GM12878 (cell line): ENCODE measurements around the gene MMP3. TPM values are rescaled to one million over a fixed set of nuclear protein-coding genes. Genes with fewer than 3 reads are reported as not detected.

ENCODE experiments used
- ATAC-seq: fragments of 200-7000 bp; cut with Tn5 transposase; 3 replicates; pipeline ENCODE4 v1.9.1; 2020; ENCODE audit warnings: mild to moderate bottlenecking, moderate library complexity
- BruUV-seq: library from RNA; stranded (reverse); fragments of 400-500 nt; replicated peaks from 2 replicates; lab custom pipeline; 2021; lab: Mats Ljungman, UMichigan
- CTCF ChIA-PET: fragments of 300-600 bp; sonication (Branson Sonifier 250); formaldehyde crosslinking; extraction: SDS; loops from one replicate; lab custom pipeline; 2021; ENCODE audit warnings: inconsistent platforms; lab: Yijun Ruan, JAX
- POLR2A ChIA-PET: fragments of 350-600 bp; formaldehyde crosslinking; extraction: SDS; loops from one replicate; lab custom pipeline; 2021; ENCODE audit warnings: inconsistent platforms; lab: Charles Lee
- RAD21 ChIA-PET: fragments of 300-600 bp; sonication (Branson Sonifier 250); formaldehyde crosslinking; loops from one replicate; lab custom pipeline; 2023; ENCODE audit warnings: antibody characterized with exemption; ENCODE audit not compliant: unreplicated experiment; lab: Charles Lee
- SMC1A ChIA-PET: fragments of 300-600 bp; sonication (Branson Sonifier 250); formaldehyde crosslinking; loops from one replicate; lab custom pipeline; 2023; ENCODE audit not compliant: unreplicated experiment, uncharacterized antibody; lab: Charles Lee
- DNase-seq: peaks from one replicate; pipeline ENCODE4 v3.0.0-alpha.2; 2011; ENCODE audit warnings: low read depth, low spot score
- FAIRE-seq: peaks from 3 replicates; lab custom pipeline; 2011; peaks lifted over from hg19 to GRCh38; lab: Jason Lieb, UNC
- H2AFZ ChIP-seq: 2 replicates; pipeline ENCODE4 v1.6.0; 2011; ENCODE audit warnings: low read depth, low read length, control low read depth; ENCODE audit not compliant: control insufficient read depth
- H3K27ac ChIP-seq: 2 replicates; pipeline ENCODE4 v1.5.1; 2011; ENCODE audit warnings: control low read depth; ENCODE audit not compliant: control insufficient read depth, insufficient read depth
- H3K27me3 ChIP-seq, 2 experiments: replicated peaks in 1 of 2; 2 replicates each; pipeline versions ENCODE4 v1.6.0 to v1.6.1; 2011; ENCODE audit warnings: low read length in 1 of 2; ENCODE audit not compliant: control insufficient read depth in 2 of 2, insufficient read depth in 2 of 2
- H3K36me3 ChIP-seq, 2 experiments: 2 replicates each; pipeline ENCODE4 v1.5.1; 2011; ENCODE audit warnings: low read length in 1 of 2; ENCODE audit not compliant: control insufficient read depth in 2 of 2, insufficient read depth in 2 of 2
- H3K4me1 ChIP-seq: 2 replicates; pipeline ENCODE4 v1.6.1; 2011; ENCODE audit warnings: mild to moderate bottlenecking, low read length, moderate library complexity, mixed read lengths; ENCODE audit not compliant: control insufficient read depth, insufficient read depth
- H3K4me2 ChIP-seq: 2 replicates; pipeline ENCODE4 v1.6.0; 2011; ENCODE audit warnings: control low read depth; ENCODE audit not compliant: control insufficient read depth, insufficient read depth
- H3K4me3 ChIP-seq: fragments of 200-600 bp; sonication (generic); 2 replicates; pipeline ENCODE4 v1.5.1; 2016
- H3K79me2 ChIP-seq: 2 replicates; pipeline ENCODE4 v1.6.0; 2011; ENCODE audit warnings: low read length; ENCODE audit not compliant: control insufficient read depth, insufficient read depth
- H3K9ac ChIP-seq: 2 replicates; pipeline ENCODE4 v1.8.0; 2011; ENCODE audit warnings: low read length, control low read depth, mixed read lengths; ENCODE audit not compliant: control insufficient read depth, insufficient read depth
- H3K9me3 ChIP-seq: replicated peaks from 3 replicates; pipeline ENCODE4 v1.5.1; 2011; ENCODE audit warnings: mild to moderate bottlenecking, low read length; ENCODE audit not compliant: control insufficient read depth, insufficient read depth
- H4K20me1 ChIP-seq: 2 replicates; pipeline ENCODE4 v1.6.0; 2011; ENCODE audit not compliant: control insufficient read depth, insufficient read depth
- CHD1 ChIP-seq: IDR thresholded peaks from 2 replicates; pipeline ENCODE4 v1.6.1; 2012; ENCODE audit warnings: low read depth, low read length, improper control_type of control experiment
- CREB1 ChIP-seq: IDR thresholded peaks from 2 replicates; pipeline ENCODE4 v1.6.1; 2012; ENCODE audit warnings: low read depth, mild to moderate bottlenecking, inconsistent platforms
- SMAD5 ChIP-seq: IDR thresholded peaks from 2 replicates; pipeline ENCODE4 v1.6.1; 2016; ENCODE audit warnings: antibody characterized with exemption, low read depth
- SUPT20H ChIP-seq: IDR thresholded peaks from 2 replicates; pipeline ENCODE4 v1.6.1; 2011; ENCODE audit warnings: low read depth, mild to moderate bottlenecking, low read length, moderate library complexity, borderline replicate concordance; ENCODE audit not compliant: control insufficient read depth
- SUZ12 ChIP-seq: fragments of 200-600 bp; sonication (generic); IDR thresholded peaks from one replicate; pipeline ENCODE4 v1.6.1; 2018; ENCODE audit warnings: antibody characterized with exemption, mild to moderate bottlenecking; ENCODE audit not compliant: unreplicated experiment
- TBL1XR1 ChIP-seq: IDR thresholded peaks from 2 replicates; pipeline ENCODE4 v1.6.1; 2012; ENCODE audit warnings: low read depth, low read length, improper control_type of control experiment
- ZNF207 ChIP-seq: fragments of 450-650 bp; IDR thresholded peaks from 2 replicates; pipeline ENCODE4 v1.6.1; 2014; ENCODE audit warnings: antibody characterized with exemption, mild to moderate bottlenecking, borderline replicate concordance
- ZNF217 ChIP-seq: fragments of 450-650 bp; IDR thresholded peaks from 2 replicates; pipeline ENCODE4 v1.6.1; 2017; ENCODE audit warnings: antibody characterized with exemption, mild to moderate bottlenecking
- ZNF274 ChIP-seq: IDR thresholded peaks from one replicate; pipeline ENCODE4 v1.8.0; 2011; ENCODE audit not compliant: insufficient read length, insufficient read depth
- ZNF622 ChIP-seq: fragments of 450-650 bp; IDR thresholded peaks from 2 replicates; pipeline ENCODE4 v1.6.1; 2017; ENCODE audit warnings: mild to moderate bottlenecking, inconsistent platforms
- WGBS: methylation state at CpG from one replicate; pipeline ENCODE4 v1.1.6; 2016; ENCODE audit warnings: low lambda C conversion rate; ENCODE audit not compliant: insufficient replicate concordance, insufficient coverage; ENCODE audit errors: missing lambda C conversion rate; 5-methylcytosine and 5-hydroxymethylcytosine counted together
- in situ Hi-C: fragments of 300-500 bp; cut with MboI; formaldehyde crosslinking; loops from 9 replicates; pipeline ENCODE4 v1.14.3; 2018; ENCODE audit warnings: mixed read lengths
- intact Hi-C: fragments of 100-400 bp; cut with micrococcal nuclease; formaldehyde crosslinking; loops from one replicate; pipeline ENCODE4 v1.14.2; 2022; ENCODE audit not compliant: unreplicated experiment
- polyA plus RNA-seq, 11 experiments: library from polyadenylated mRNA; depleted of rRNA in 4 of 11; unstranded in 6 of 11; stranded (reverse) in 5 of 11; fragments of >200 nt; fragmentation: Nextera tagmentation in 4 of 11; fragmentation: Illumina TruSeq in 1 of 11; extraction: Ambion mirVana in 4 of 11; extraction: Trizol in 1 of 11; gene quantifications; 1 replicate in 1 of 11; 2 replicates in 10 of 11; pipeline versions ENCODE4 v1.2.1 to v1.2.3, GENCODE V29; 2011 to 2016; ENCODE audit warnings: inconsistent platforms in 2 of 11, missing spikeins in 2 of 11, low read depth in 1 of 11
- total RNA-seq, 4 experiments: library from RNA; depleted of rRNA in 3 of 4; stranded (reverse); fragments of >200 nt in 3 of 4; fragmentation: Illumina TruSeq in 1 of 4; extraction: Trizol in 1 of 4; gene quantifications; 2 replicates each; pipeline versions ENCODE4 v1.2.1 to v1.2.3, GENCODE V29; 2013 to 2021
- TF ChIP-seq, protein P1 (sequence below): fragments of 450-650 bp; IDR thresholded peaks from 2 replicates; pipeline ENCODE4 v1.6.1; 2017; ENCODE audit warnings: antibody characterized with exemption, mild to moderate bottlenecking, moderate library complexity
- TF ChIP-seq, protein P2 (sequence below): IDR thresholded peaks from 2 replicates; pipeline ENCODE4 v1.6.1; 2011; ENCODE audit warnings: borderline replicate concordance, low read depth, mild to moderate bottlenecking, moderate library complexity, mixed read lengths, low read length; ENCODE audit not compliant: insufficient read depth; ENCODE audit errors: extremely low read length
- TF ChIP-seq, protein P3 (sequence below): fragments of 450-650 bp; IDR thresholded peaks from 2 replicates; pipeline ENCODE4 v1.6.1; 2014; ENCODE audit warnings: mild to moderate bottlenecking

The MMP3 gene
- total and polyA plus RNA-seq, 10 of the 15 experiments (the other 5 are each of a cell fraction or from before 2014, with no cell fraction given): 0.02 to 1.2 TPM; not detected in 8

DNA sequence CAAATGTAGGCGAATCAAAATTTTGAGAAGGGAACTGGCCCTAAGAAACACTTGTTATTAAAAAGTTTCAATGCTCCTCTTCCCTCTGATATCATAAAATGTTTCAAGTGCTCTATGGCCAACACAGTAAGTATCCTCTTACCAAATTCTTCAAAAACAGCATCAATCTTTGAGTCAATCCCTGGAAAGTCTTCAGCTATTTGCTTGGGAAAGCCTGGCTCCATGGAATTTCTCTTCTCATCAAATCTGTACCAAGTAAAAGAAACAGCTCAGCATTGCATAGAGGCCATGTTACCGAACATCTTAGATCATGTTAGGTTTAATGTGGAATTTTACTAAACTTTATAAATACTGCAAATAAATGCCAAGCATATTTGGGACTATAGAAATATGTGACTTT is 6.3 kb downstream of the MMP3 start:
- H3K4me2 ChIP-seq: no peak overlapping the region
- TF ChIP-seq, protein P1, sequence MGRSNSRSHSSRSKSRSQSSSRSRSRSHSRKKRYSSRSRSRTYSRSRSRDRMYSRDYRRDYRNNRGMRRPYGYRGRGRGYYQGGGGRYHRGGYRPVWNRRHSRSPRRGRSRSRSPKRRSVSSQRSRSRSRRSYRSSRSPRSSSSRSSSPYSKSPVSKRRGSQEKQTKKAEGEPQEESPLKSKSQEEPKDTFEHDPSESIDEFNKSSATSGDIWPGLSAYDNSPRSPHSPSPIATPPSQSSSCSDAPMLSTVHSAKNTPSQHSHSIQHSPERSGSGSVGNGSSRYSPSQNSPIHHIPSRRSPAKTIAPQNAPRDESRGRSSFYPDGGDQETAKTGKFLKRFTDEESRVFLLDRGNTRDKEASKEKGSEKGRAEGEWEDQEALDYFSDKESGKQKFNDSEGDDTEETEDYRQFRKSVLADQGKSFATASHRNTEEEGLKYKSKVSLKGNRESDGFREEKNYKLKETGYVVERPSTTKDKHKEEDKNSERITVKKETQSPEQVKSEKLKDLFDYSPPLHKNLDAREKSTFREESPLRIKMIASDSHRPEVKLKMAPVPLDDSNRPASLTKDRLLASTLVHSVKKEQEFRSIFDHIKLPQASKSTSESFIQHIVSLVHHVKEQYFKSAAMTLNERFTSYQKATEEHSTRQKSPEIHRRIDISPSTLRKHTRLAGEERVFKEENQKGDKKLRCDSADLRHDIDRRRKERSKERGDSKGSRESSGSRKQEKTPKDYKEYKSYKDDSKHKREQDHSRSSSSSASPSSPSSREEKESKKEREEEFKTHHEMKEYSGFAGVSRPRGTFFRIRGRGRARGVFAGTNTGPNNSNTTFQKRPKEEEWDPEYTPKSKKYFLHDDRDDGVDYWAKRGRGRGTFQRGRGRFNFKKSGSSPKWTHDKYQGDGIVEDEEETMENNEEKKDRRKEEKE: no peak
- TF ChIP-seq SMAD5 (no peak), ZNF217 (no peak), TBL1XR1 (no peak), ZNF274 (no peak), SUPT20H (no peak), SUZ12 (no peak), ZNF207 (no peak), ZNF622 (no peak), CHD1 (no peak), CREB1 (no peak)
- TF ChIP-seq, protein P2, sequence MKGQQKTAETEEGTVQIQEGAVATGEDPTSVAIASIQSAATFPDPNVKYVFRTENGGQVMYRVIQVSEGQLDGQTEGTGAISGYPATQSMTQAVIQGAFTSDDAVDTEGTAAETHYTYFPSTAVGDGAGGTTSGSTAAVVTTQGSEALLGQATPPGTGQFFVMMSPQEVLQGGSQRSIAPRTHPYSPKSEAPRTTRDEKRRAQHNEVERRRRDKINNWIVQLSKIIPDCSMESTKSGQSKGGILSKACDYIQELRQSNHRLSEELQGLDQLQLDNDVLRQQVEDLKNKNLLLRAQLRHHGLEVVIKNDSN: no peak
- TF ChIP-seq, protein P3, sequence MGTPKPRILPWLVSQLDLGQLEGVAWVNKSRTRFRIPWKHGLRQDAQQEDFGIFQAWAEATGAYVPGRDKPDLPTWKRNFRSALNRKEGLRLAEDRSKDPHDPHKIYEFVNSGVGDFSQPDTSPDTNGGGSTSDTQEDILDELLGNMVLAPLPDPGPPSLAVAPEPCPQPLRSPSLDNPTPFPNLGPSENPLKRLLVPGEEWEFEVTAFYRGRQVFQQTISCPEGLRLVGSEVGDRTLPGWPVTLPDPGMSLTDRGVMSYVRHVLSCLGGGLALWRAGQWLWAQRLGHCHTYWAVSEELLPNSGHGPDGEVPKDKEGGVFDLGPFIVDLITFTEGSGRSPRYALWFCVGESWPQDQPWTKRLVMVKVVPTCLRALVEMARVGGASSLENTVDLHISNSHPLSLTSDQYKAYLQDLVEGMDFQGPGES: no peak
- TF ChIP-seq, all 136 proteins: peak for 0
- Histone ChIP-seq H3K27me3 (peaks cover 0 to 4% of the 10 kb centered on the region in 2 experiments; a peak in 2 of 4 replicates), H3K79me2 (no peaks in the 10 kb centered on the region), H3K4me1 (no peaks in the 10 kb centered on the region), H3K4me3 (no peak overlapping the region), H3K27ac (no peak overlapping the region), H2AFZ (no peak overlapping the region), H3K9ac (no peak overlapping the region), H4K20me1 (no peaks in the 10 kb centered on the region), H3K36me3 (no peaks in the 10 kb centered on the region), H3K9me3 (no peaks in the 10 kb centered on the region)
- no TSS peak for BruUV-seq
- SMC1A ChIA-PET: interaction anchor here (1.2 to 1.9 kb wide), 3 partner anchors 41 to 104 kb away, joined by 3 to 8 read pairs (median 8); no protein-coding TSS in a partner anchor
- POLR2A ChIA-PET: no interaction called here
- RAD21 ChIA-PET: no interaction called here
- in situ Hi-C loops: no loop called here
- intact Hi-C loops: no loop called here
- CTCF ChIA-PET: interaction anchor here (1.3 to 1.9 kb wide), 2 partner anchors 24 to 78 kb away, joined by 3 to 9 read pairs; no protein-coding TSS in a partner anchor
- no peak for ATAC-seq
- DNase-seq: no peak
- no peak for FAIRE-seq
- 2% methylated on average over 2 of the region's 2 CpGs for WGBS
